SHP77 treated with DMSO at 0.1 percent for 48 hours (cell line): Measurements from ENCODE around the gene ZNF593OS.

Source experiments
- DNase-seq: peaks from one replicate; lab custom pipeline; 2025; lab: John Stamatoyannopoulos, UW

ZNF593OS gene

GRCh38 chr1:26158908-26159742, 12.5 kb downstream of the ZNF593OS start, which contains the start of gene FAM110D:
Gene FAM110D (plus strand): TSS chr1:26159079. CDS start chr1:26161292, 2,213 bp downstream.
- no peak for DNase-seq

- DNase-seq: no peak
Observed at GRCh38 chr1:26158271-26158907, 13.2 kb downstream of the ZNF593OS start.

GRCh38 chr1:26156285-26157038, 15.2 kb downstream of the ZNF593OS start:
- DNase-seq: no peak

GRCh38 chr1:26155370-26156284, 16.0 kb downstream of the ZNF593OS start:
- no peak for DNase-seq

GRCh38 chr1:26154750-26155149, 16.9 kb downstream of the ZNF593OS start:
- DNase-seq: no peak

- no peak for DNase-seq
Observed at GRCh38 chr1:26153966-26154532, 17.6 kb downstream of the ZNF593OS start.

GRCh38 chr1:26148887-26149286, 22.7 kb downstream of the ZNF593OS start:
- DNase-seq: no peak

GRCh38 chr1:26145960-26146294, 25.7 kb downstream of the ZNF593OS start:
- DNase-seq: no peak

- peak; percentile 50 for DNase-seq
Observed at GRCh38 chr1:26145041-26145959, 26.3 kb downstream of the ZNF593OS start.

- DNase-seq: no peak
Observed at GRCh38 chr1:26142159-26142558, 29.5 kb downstream of the ZNF593OS start.

- DNase-seq: no peak
Observed at GRCh38 chr1:26138974-26139558, 32.6 kb downstream of the ZNF593OS start.

GRCh38 chr1:26134466-26134865, 37.2 kb downstream of the ZNF593OS start:
- DNase-seq: no peak

GRCh38 chr1:26132834-26133167, 38.8 kb downstream of the ZNF593OS start:
- no peak for DNase-seq

- DNase-seq: no peak
Observed at GRCh38 chr1:26132128-26132833, 39.4 kb downstream of the ZNF593OS start.

- no peak for DNase-seq
Observed at GRCh38 chr1:26130695-26131094, 40.9 kb downstream of the ZNF593OS start.

GRCh38 chr1:26129778-26130177, 41.9 kb downstream of the ZNF593OS start:
- no peak for DNase-seq

GRCh38 chr1:26127235-26128163, 44.1 kb downstream of the ZNF593OS start:
- no peak for DNase-seq
